Measurements from ENCODE around the gene CRELD2.

GRCh38 chr22:49969751-49970527 is 51.5 kb downstream of the CRELD2 start:
- TF ChIP-seq POLR2AphosphoS5 (IDR thresholded peaks at IDR 0.05; ENCODE audit: borderline replicate concordance, low read depth, low read length) (no peak), FOXP2 (optimal IDR thresholded peaks at IDR 0.05; ENCODE audit: control extremely low read depth, extremely low read length, insufficient read depth) (no peak), EZH2 (IDR thresholded peaks at IDR 0.05) (no peak)

All from SK-N-MC (cell line).